GM15510 (cell line): ENCODE results near the gene PDCD10.

Experiments used
- POLR2A ChIP-seq: IDR thresholded peaks from 3 replicates; pipeline ENCODE4 v1.6.1; 2011; ENCODE audit warnings: borderline replicate concordance; ENCODE audit not compliant: insufficient read length; ENCODE audit errors: extremely low read depth

PDCD10 gene

DNA sequence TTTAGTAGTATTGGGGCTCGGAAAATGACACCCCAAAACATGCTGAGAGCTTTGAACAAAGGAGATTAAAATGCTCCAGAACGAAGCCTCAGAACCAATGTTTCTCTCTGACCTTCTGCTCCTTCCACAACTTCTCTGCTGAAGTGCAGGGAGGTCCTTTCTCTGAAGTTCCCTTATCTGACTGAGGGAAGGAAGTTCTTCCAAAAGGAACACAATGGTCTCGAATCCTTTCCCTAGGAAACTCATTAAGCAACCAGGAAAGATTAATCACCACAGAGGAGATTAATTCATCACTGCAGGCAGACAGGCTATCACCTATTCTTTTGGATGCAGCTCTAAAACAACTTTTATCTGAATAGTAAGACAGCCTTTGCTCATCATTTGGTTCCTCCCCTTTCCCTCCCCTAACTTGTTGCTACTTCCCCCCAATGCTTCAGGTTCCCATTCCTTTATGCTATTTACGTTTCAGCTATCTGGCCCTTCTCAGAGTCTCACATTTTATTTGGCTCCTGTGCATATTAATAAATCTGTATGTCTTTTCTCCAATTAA, 62.7 kb downstream of the PDCD10 start:
- no peak for TF ChIP-seq POLR2A

DNA sequence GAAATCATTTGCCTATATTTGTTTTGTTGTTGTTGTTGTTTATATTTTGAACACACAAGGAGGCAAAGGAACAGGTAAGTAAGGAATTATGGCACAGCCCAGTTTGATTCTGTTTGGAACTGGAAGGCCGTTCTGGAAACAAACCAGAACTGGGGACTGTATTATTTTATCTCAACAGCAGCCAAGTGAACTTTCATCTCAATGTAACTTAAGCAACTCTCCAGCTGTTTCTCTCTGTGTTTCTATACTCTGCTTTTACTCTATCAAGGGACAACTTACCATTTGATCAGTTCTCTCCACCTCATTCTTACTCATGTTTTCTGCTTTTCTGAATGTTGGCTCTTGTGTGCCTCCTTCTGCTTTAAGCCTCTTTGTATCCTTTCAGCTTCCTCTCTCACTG, 65.0 kb downstream of the PDCD10 start:
- no peak for TF ChIP-seq POLR2A

DNA sequence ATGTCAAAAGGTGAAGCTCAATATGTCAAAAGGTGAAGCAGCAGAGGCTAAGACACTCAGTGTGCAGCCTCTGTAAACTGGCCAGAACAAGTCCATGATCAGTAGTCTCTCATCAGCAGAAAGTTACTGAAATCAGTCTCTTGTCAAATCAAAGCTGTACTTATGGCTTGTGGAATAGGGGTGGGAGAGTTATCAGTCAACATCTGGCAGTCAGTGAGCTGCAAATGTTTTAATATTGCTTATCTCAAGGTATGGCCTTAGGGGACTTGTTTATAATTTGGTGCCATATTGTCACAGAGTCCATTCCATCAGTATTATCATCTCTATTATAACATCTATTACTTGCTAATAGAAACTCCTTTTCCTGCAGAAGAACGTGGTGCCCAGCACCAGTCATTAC, 66.0 kb downstream of the PDCD10 start:
- no peak for TF ChIP-seq POLR2A

DNA sequence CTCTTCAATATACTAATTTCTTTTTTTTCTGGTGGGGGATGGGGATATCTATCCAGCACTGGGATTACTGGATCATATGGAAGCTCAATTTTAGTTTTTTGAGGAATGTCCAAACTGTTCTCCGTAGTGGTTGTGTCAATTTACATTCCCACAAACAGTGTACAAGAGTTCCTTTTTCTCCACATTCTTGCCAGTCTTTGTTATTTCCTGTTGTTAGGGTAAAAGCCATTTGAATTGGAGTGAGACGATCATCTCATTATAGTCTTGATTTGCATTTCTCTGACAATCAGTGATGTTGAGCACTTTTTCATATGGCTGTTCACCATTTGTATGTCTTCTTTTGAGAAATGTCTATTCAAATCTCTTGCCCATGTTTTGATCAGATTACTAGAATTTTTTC, 68.1 kb downstream of the PDCD10 start:
- no peak for TF ChIP-seq POLR2A

DNA sequence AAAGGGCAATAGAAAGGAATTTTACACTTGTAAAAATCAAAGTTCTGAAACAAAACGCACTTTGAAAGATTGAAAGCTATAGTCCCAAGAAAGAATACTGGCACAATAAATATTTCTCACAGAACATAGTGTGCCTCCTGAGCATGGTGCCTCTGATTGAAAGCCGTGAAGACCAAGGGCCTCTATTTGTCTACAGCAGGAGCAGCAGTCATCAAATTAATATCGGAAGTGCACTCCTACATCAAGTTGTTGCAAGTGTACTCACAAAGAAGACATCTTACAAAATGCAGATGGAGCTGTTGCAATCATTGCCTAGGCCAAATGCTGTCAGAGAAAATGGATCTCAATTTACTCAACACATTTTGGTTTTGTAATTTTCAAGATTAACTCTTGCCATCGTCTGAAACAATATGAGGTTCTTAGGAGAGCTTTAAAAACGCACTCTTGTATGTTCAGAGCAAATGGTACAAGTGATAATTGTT, 71.7 kb downstream of the PDCD10 start:
- TF ChIP-seq POLR2A = no peak

DNA sequence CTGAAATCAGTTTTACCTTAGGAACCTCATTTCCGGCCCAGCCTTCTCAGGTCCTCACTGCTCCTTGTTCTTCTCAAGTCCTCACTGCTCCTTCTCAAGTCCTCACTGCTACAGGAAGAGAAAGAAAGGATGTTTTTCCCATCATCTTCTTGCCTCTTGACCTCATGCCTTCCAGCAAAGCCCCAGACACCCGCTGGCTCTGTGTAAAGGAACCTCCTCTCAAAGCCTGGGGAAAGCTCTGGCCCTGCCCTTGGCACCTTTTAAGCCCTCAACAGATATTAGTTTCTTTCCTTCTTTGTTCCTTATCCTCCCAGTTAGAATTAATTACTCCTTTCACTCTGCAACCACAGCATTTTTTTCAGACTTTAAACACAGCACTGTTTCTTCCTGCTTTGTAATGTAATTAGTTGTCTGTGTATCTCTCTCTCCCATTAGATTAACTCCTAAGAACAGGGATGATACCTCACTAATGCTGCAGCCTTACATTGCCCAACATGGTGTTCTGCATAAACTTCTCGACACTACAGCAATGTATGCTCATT, 76.9 kb downstream of the PDCD10 start:
- no peak for TF ChIP-seq POLR2A

DNA sequence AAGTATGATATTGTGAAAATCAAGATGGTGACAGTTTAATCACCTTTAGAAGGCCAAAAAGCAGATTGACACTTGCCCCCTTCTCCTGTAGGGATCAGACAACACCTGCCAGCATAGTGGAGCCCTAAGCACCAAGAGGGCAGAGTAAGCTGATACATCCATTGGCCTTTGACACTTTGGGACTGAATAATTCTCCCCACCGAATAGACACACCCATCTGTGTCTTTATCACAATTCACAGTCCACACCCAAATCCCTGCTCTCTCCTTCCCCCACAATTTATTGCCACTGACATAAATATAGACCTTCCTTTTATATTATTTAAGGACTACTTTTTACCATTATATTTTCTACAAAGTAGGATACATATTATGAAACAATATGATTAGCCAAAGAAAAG, 77.9 kb downstream of the PDCD10 start:
- TF ChIP-seq POLR2A = no peak

DNA sequence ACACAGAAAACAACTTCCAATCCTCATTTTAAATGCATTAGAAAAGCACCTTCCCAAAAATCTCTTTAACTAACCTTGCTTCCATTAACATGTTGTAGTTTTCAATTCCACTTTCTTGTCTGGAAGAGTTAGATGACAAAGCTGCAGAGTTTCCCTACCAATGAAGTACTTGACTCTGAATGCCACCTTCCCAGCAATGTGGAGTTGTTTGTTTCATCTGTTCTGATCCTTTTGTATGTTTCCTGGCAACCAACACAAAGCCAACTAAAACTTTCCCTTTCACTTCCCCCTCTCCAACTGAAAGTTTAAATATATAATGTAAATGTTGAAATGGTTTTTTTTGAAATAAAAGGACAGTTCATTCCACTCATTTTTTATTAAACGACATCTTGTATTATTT, 80.9 kb downstream of the PDCD10 start, which contains the start of gene WDR49:
Gene WDR49, minus strand, starts transcription at position 183 of the 400 bp plus-strand sequence. CDS start 517 bp downstream, outside the sequence.
- no peak for TF ChIP-seq POLR2A

DNA sequence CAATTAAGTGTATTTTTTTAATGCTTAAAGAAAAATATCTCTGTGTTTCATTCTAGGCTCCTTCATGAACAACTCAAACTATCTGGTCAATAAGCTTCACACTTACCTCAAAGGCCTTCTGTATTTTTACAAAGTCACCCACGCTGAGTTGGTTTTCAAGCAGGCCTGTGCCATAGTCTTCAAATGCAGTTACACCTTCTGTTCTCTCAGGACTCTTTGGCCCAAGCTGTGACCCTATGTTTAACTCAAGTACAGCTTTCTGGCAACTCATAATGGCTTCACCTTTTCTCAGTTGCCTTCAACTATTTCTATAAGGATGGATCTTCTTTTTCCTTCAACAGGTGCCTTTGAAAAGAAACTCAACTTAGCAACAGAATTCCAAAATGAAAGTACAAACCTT, 81.5 kb downstream of the PDCD10 start:
- TF ChIP-seq POLR2A = no peak

DNA sequence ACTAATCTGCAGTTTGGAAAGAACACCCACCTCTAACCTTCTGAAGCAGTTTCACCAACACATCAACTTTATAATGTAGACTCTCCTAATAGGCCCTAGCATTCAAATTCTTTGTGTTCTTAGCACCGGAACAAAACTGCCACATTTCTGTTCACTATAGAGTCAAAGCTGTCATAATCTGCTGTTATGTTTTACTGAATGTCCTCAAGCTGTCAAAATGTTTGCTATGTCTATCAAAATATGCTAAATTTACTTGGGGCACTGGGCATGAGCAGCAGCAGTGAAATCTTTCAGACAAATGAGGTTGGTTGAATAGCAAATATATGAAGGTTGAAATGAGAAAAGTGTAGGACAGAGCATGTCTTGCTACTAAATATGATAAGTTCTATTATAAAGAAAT, 82.9 kb downstream of the PDCD10 start:
- no peak for TF ChIP-seq POLR2A

DNA sequence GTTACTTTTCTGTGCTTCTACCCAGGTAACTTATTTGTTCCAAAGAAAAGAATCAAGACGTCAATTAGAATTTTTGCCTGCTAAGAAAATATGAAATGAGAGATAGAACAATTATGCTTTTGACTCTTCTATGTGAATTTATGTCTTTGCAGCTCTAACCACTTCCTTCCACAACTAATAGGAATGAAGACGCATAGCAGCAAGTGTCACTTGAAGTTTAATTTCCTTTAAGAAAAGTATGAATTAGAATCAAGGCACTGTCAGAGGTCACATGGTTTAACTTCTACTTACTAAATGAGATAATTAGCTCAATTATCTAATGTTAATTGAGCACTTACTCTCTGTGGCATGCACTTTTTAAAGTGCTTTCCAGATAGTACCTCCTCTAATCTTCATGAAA, 84.2 kb downstream of the PDCD10 start:
- TF ChIP-seq POLR2A = no peak

DNA sequence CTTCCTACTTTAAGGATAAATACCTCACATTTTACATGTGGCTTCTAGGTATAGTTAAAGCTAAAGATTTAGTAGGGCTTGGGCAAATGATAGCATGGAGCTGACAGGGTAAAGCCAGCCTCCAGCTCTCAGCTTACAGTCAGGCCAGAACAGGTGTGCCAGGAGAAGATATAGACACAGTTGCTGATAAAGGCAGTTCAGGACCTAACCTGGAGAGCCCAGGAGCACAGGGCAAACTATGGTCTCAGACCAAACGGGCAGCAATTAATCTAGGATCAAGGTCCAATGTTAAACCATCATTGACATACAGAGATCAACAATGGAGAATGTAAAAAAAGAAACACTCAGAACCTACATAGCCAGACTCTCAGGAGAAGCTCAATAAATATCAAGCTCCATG, 84.9 kb downstream of the PDCD10 start:
- TF ChIP-seq POLR2A = no peak

DNA sequence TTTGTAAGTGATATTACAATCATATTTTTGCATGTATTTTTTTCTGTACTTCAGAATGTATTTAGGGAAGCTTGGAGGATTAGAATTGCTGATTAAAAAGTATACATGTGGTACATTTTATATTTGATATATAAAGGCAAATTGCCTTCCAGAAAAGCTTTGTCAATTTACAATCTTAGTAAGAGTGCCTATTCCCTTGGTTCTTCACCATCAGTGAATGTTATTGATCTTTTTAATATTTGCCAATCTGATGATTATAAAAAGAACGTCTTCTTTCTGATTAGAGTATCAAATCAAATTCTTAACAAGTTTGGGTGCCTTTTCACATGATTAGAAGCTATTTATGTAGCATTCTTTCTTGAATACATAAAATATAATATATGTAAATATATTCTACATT, 90.1 kb downstream of the PDCD10 start:
- TF ChIP-seq POLR2A = no peak
